GM18520 (cell line): Measurements from ENCODE around the gene UBE2A.
A peak's percentile ranks its signal among the peaks of the same experiment; 100 is the strongest.

ENCODE experiments used
- ATAC-seq: cut with Tn5 transposase; IDR thresholded peaks from one replicate; pipeline ENCODE4 v1.9.1; 2021; ENCODE audit not compliant: unreplicated experiment

Gene UBE2A

DNA sequence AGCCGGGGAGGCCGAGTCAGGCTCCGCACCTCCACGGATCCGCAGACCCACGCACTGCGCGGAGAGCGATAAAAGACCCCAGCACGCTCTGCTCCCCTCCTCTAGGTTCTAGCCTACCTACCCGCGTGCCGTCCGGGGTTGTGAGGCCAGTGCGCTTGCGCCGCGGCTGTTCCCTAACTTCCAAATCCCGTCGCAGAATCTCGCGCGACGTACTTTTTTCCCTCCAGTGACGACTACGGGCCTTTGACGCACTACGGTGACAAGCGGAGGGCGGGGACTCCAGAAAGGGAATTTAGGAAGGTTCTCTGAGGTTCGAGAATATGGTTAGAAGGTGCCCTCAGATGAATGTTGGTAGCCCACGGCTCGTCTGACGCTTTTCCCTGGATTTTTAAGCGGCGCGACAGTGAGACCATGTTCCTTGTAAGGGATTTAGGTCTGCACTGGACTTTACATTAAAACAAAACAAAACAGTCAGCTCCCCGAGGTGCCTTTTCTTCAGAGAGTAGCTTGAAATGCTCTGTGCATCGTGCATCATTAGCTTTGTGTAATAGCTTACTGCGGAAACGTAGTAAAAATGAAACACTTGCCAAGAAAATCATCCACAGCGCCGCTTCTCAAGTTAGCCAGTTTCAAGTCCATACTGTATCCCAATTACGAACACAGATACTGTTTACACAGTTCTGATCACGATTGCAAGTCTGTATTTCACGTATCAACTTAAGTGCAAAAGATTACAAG, 32.1 kb downstream of the UBE2A start, which contains the start of gene NKRF:
Gene NKRF, minus strand, starts transcription at position 145 of the 738 bp plus-strand sequence.
- ATAC-seq, result peak; percentile 75

DNA sequence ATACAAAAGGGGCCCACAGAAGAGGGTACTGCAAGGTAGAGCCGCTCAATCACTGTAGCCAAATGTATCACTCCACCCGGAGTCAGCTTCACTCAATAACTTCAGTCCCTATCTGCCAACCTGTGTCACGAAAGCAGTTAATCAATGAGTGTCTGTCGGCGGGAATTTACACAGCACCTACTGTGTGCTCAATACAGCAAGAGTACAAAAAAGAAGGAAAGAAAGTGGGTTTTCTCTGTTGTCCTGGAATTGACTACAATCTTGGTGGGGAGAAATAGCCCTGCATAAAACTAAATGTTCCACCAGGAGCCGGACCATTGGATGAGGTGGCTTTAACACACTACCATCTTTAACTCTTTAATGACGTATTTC, 32.6 kb downstream of the UBE2A start:
- no peak for ATAC-seq

DNA sequence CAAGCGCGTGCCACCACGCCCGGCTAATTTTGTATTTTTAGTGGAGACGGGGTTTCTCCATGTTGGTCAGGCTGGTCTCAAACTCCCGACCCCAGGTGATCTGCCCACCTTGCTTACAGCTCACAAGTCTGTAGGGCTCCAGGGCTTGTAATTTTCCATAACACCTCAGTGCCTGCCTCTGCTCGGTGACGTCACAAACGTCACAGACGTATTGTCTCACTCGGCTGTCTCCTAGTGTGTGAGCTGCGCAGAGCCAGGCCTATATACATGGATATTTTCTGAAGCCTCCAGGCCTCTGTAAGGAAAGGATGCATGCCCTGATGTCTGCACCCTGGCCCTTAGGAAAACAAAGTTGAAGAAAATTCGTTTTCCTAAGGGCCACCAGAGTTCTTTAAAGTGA, 40.4 kb downstream of the UBE2A start:
- no peak for ATAC-seq

DNA sequence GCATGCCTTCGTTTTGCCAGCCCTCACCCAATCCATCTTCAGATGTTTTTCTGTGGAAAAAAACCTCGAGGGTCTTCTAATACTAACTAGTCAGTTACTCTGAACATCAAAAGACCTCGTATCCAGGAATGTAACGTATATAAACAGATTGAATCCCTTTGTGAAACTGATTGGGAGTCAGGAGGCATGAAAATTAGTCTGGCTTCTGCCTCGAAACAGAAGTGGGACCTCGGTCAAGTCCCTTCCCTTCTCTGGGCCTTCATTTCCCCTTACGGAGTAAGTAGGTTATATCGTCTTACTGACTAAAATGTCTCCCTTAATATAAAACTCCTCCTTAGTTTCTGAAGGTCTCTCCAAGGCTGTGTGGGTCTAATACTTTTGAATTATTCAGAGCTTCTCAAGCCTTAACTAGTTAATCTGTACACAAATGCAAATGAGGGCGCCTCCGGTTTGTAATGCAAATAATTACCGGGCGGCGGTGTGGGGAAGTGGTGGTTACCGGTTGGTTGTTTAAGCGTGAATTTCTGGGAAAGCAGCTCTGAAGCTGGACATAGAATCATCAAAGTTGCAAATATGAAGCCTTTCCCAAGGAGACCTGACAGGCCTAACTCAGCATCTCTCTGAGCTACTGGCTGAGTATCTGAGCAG, 43.3 kb downstream of the UBE2A start:
- peak; percentile 53 for ATAC-seq

DNA sequence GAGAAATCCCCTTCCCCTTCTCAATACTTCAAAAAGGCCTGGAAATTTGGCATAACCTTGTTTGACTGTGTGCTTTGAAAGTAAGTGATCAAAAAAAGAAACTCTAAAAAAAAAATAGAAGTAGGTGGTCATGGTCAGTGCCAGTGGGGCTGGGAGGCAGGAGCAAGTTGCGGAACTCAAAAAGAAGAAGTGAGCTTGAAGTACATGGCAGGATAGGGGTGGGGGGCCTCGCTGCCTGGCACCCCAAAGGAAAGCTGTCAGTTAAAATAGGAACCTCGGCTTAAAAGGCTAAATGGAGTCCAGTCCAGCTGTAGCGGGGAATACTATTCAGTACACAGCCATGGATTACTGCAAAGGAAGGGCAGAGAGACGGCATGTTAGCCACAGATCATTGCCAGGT, 44.1 kb downstream of the UBE2A start:
- no peak for ATAC-seq

DNA sequence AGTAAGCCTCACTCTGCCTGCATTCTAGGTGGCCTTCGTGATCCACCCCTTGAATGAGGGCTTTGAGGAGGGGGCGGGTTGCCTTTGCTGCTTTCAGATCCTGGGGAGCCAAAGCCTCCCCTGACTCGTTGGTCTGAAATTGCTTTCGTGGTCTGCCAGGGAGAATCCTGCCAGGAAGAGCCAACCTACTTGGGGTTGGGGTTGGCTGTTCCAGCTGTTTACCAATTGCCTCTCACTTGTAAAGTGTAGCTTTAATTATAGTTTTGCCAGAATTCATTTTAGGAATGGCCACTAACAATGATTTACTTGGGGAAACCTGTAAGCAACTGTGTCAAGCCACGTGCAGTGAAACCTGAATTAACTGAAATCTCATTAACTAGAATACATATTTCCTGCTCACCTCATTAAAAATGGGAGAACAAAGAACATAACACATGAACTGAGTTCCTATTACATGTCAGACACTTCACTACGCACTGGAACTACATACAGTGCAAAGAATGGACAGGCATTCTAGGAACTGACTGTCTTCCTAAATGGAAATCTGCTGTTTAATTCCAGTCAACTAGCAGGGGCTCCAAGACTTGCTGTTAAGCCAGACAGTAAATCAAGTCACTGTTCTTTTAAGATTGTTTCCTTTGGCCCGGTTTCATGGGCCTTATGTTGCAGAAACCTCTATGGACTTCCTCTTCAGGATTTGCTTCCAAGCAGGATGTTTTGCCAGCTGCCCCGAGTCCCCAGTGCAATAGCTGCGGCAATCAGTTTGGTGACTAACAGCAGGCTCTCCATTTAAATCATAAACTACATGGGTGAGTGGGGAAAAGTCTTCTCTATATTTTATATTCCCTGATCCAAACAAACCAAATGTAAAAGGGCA, 48.2 kb downstream of the UBE2A start:
- no peak for ATAC-seq

DNA sequence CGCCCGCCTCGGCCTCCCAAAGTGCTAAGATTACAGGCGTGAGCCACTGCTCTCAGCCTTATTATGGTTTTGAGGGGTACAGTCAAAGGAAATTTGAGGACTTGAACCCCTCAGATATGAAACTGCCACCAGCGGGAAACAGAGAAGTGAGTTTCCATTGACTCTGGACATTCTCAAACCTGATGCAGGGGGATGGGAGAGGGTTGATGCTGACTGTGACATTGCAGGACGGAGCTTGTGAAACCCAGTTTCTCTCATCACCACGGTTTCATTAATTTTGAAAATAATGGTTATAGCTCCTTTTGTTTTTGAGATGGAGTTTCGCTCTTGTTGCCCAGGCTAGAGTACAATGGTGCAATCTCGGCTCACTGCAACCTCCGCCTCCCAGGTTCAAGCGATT, 50.1 kb downstream of the UBE2A start:
- ATAC-seq, result no peak

DNA sequence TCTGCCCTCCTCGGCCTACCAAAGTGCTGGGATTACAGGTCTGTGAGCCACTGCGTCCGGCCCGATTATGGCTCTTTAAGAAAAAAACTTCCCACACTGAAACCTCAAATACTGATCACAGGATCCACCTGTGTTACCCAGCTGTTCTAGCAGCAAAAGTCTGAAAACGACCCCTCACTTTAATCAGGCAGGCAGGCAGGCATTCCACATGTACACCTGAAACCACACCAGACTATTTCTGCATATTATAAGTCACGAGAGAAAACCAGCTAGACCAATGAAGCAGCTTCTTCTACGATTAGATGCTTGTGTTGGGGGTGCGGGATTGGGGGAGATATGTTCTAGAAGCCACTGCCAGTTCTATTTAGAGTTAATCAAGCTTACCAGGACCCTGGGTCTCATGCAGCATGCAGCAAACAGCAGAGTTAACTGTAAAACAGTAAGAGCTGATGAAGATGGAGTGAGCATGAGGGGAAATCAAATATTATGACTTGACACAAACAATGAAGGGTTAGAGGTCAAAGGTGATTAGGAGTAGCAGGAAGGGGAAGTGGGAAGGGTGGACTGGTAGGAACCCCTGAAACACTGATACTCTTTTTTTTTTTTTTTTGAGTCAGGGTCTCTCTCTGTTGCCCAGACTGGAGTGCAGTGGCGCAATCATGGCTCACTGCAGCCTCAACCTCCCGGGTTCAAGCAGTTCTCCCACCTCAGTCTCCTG, 50.7 kb downstream of the UBE2A start:
- ATAC-seq, result no peak

DNA sequence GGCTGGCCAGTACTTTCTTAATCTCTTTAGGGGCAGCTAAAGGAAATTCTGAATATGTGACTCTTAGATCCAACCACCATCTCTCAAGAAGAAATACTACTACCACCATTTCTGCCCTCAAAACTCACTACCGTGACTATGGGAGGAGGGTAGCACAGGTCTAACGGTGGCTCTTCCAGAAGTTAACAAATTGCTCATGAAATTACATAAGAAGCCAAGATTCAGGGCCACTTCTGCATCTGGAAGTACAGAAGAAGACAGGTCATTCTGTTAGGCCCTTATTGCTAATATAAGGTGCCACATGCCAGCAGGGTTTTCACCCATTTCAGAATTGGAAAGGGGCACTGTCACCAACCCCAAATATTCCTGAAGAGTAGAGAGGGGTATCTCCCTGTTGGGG, 51.5 kb downstream of the UBE2A start:
- no peak for ATAC-seq
